Measurements from ENCODE around the gene GALNT8. TPM values are rescaled to one million over a fixed set of nuclear protein-coding genes. Genes with fewer than 3 reads are reported as not detected.

Gene GALNT8
- total and polyA plus RNA-seq, 2 donors (not counting 1 experiment from before 2014, with no cell fraction given): 0.30 to 1.3 TPM

- Histone ChIP-seq H2AFZ (ENCODE audit: insufficient read depth, low read depth, low read length, poor library complexity, severe bottlenecking) (no peak overlapping the region), H3K36me3 (replicated peaks in 1 of 2; ENCODE audit: control extremely low read depth in 1 of 2, control insufficient read depth in 1 of 2, extremely low read depth in 1 of 2, insufficient read depth in 2 of 2, low read length in 1 of 2) (no peaks in the 10 kb centered on the region), H3K27ac (ENCODE audit: low read length in 2 of 2) (no peak overlapping the region), H4K20me1 (ENCODE audit: control insufficient read depth, insufficient read depth, low read length, poor library complexity, severe bottlenecking) (no peaks in the 10 kb centered on the region), H3K9me3 (ENCODE audit: control extremely low read depth in 1 of 3, control insufficient read depth in 2 of 3, insufficient read depth in 1 of 3, low read length in 2 of 3) (peaks cover 0 to 7% (median 0%) of the 10 kb centered on the region in 3 donors), H3K4me3 (ENCODE audit: control extremely low read depth in 1 of 5, extremely low read depth in 1 of 5, insufficient read depth in 1 of 5, low read depth in 2 of 5, low read length in 4 of 5) (no peak overlapping the region), H3K9ac (ENCODE audit: low read length) (no peak overlapping the region), H3K79me2 (ENCODE audit: control insufficient read depth, insufficient read depth, low read length) (no peaks in the 10 kb centered on the region), H3K4me2 (replicated peaks; ENCODE audit: low read depth, low read length, poor library complexity, severe bottlenecking) (no peak overlapping the region), H3K4me1 (ENCODE audit: control insufficient read depth in 2 of 2, insufficient read depth in 2 of 2, low read length in 2 of 2) (peaks cover 21 to 22% of the 10 kb centered on the region in 2 donors), H3K27me3 (replicated peaks in 1 of 4; ENCODE audit: control extremely low read depth in 1 of 4, control insufficient read depth in 3 of 4, insufficient read depth in 4 of 4, low read length in 3 of 4) (peaks cover 0 to 22% (median 6%) of the 10 kb centered on the region in 4 experiments)
- Mint-ChIP-seq H3K4me1 (peaks cover 33% of the 10 kb centered on the region), H3K27ac (no peak overlapping the region), H3K4me3 (no peak overlapping the region), H3K9me3 (ENCODE audit: insufficient read depth) (no peaks in the 10 kb centered on the region), H3K27me3 (peaks cover 22% of the 10 kb centered on the region)
- POLR2A ChIA-PET: no interaction called here
- intact Hi-C loops (cut with micrococcal nuclease): no loop called here
- WGBS (ENCODE audit: insufficient coverage): 74% methylated on average over 6 of the region's 8 CpGs
- ATAC-seq (ENCODE audit: low read depth) (no peak), DNase-seq (no peak)
- CTCF ChIA-PET: interaction anchor here (1.2 to 1.4 kb wide), 2 partner anchors 42 to 48 kb away, joined by 3 to 4 read pairs; no protein-coding TSS in a partner anchor
- no peak for TF ChIP-seq EZH2 (IDR thresholded peaks at IDR 0.05; ENCODE audit: borderline replicate concordance, insufficient read depth, low read depth, low read length, poor library complexity, severe bottlenecking)
- no peak for TF ChIP-seq CTCF (IDR thresholded peaks at IDR 0.05)
Measured at GRCh38 chr12:4806439-4807115, 86.4 kb downstream of the GALNT8 start.

- Mint-ChIP-seq H3K27ac (no peak overlapping the region), H3K4me3 (peak overlapping the region; percentile 4), H3K4me1 (peaks cover 35% of the 10 kb centered on the region), H3K9me3 (ENCODE audit: insufficient read depth) (no peaks in the 10 kb centered on the region), H3K27me3 (peaks cover 20% of the 10 kb centered on the region)
- ChIA-PET CTCF (interaction anchor here (0.6 to 1.4 kb wide), 3 partner anchors 9 to 47 kb away, joined by 3 to 5 read pairs (median 3); no protein-coding TSS in a partner anchor), POLR2A (no interaction called here)
- no peak for TF ChIP-seq CTCF (IDR thresholded peaks at IDR 0.05)
- no peak for TF ChIP-seq EZH2 (IDR thresholded peaks at IDR 0.05; ENCODE audit: borderline replicate concordance, insufficient read depth, low read depth, low read length, poor library complexity, severe bottlenecking)
- ATAC-seq (ENCODE audit: low read depth) (no peak), DNase-seq (no peak)
- Histone ChIP-seq H3K36me3 (replicated peaks in 1 of 2; ENCODE audit: control extremely low read depth in 1 of 2, control insufficient read depth in 1 of 2, extremely low read depth in 1 of 2, insufficient read depth in 2 of 2, low read length in 1 of 2) (no peaks in the 10 kb centered on the region), H3K27ac (ENCODE audit: low read length in 2 of 2) (no peak overlapping the region), H3K79me2 (ENCODE audit: control insufficient read depth, insufficient read depth, low read length) (no peaks in the 10 kb centered on the region), H3K9ac (ENCODE audit: low read length) (no peak overlapping the region), H3K4me1 (ENCODE audit: control insufficient read depth in 2 of 2, insufficient read depth in 2 of 2, low read length in 2 of 2) (peaks cover 21 to 22% of the 10 kb centered on the region in 2 donors), H3K4me2 (replicated peaks; ENCODE audit: low read depth, low read length, poor library complexity, severe bottlenecking) (no peak overlapping the region), H2AFZ (ENCODE audit: insufficient read depth, low read depth, low read length, poor library complexity, severe bottlenecking) (no peak overlapping the region), H3K27me3 (replicated peaks in 1 of 4; ENCODE audit: control extremely low read depth in 1 of 4, control insufficient read depth in 3 of 4, insufficient read depth in 4 of 4, low read length in 3 of 4) (peaks cover 0 to 29% (median 8%) of the 10 kb centered on the region in 4 experiments), H3K9me3 (ENCODE audit: control extremely low read depth in 1 of 3, control insufficient read depth in 2 of 3, insufficient read depth in 1 of 3, low read length in 2 of 3) (peaks cover 0 to 7% (median 0%) of the 10 kb centered on the region in 3 donors), H4K20me1 (ENCODE audit: control insufficient read depth, insufficient read depth, low read length, poor library complexity, severe bottlenecking) (no peaks in the 10 kb centered on the region), H3K4me3 (ENCODE audit: control extremely low read depth in 1 of 5, extremely low read depth in 1 of 5, insufficient read depth in 1 of 5, low read depth in 2 of 5, low read length in 4 of 5) (no peak overlapping the region)
- intact Hi-C loops (cut with micrococcal nuclease): no loop called here
- WGBS (ENCODE audit: insufficient coverage): 50% methylated on average over 2 of the region's 6 CpGs
Measured at GRCh38 chr12:4807116-4807783, 87.0 kb downstream of the GALNT8 start.

Data from B cell (primary cell).